T-helper 1 cell (primary cell): Measurements from ENCODE around the gene RAB11A.

Experiments used
- DNase-seq, 5 donors: peaks; one replicate each; pipeline ENCODE4 v3.0.0-alpha.2; 2012 to 2020

RAB11A gene

DNA sequence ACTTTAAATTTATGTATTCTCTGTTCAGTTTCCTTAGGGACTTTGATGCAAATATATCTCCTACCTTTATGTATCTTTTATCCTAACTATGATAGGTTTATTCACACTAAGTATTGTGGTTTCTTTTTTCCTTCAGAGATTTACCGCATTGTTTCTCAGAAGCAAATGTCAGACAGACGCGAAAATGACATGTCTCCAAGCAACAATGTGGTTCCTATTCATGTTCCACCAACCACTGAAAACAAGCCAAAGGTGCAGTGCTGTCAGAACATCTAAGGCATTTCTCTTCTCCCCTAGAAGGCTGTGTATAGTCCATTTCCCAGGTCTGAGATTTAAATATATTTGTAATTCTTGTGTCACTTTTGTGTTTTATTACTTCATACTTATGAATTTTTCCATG is 18.3 kb downstream of the RAB11A start:
- DNase-seq, result peak in 3 of 5 donors; percentile 21 to 85 (median 25)

DNA sequence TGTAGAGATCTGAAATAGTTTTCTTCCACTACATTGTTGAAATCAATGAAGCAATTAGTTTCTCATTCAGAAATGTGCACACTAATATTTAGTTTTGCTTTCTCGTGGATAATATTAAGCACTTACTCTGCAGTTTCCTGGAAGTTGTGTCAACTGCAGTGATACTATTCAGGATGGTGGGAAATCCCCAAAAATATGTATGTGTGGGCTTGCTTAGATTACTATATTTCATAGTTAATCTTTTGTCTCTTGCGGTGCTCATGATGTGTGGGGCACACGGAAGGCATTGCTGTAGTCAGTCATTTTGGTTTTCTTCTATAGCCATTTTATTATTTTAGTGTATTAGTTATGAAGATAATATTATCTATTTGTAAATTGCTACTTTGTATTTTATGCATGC is 19.7 kb downstream of the RAB11A start:
- peak in 1 of 5 donors; percentile 43 for DNase-seq

DNA sequence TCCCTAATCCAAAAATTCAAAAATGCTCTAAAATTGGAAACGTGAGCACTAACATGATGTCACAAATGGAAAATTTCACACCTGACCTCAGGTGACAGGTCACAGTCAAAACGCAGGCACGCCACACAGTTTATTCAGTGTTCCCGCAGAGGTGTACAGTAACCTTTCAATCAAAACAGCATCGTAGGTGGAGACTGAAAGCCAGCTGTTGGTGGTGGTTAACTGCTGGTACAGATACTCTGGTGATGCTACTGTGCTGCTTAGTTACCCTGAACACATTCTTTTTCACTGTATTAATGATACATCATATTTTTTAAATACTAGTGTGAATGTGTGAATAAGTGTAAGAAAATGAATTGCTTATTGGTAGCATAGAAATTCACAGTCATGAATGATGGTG is 23.8 kb downstream of the RAB11A start:
- no peak for DNase-seq

DNA sequence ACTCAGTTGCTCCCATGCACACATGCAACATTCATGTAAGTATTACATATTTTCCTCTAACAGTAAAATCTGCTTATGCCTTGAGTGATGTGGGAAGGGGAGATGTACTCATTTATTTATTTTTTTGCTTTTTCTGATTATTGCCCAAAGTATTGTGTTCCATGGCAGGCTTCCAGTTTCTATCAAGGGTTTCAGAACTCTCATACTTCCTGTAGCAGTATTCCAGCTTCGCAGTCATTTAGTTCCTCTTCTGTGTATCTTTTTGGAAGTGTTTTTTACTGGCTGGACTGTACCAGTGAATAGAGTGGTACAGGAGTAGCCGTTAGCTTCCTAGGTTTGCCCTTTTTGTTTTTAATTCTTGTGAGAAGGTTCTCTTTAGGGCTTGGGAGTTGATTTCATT is 26.9 kb downstream of the RAB11A start:
- no peak for DNase-seq

DNA sequence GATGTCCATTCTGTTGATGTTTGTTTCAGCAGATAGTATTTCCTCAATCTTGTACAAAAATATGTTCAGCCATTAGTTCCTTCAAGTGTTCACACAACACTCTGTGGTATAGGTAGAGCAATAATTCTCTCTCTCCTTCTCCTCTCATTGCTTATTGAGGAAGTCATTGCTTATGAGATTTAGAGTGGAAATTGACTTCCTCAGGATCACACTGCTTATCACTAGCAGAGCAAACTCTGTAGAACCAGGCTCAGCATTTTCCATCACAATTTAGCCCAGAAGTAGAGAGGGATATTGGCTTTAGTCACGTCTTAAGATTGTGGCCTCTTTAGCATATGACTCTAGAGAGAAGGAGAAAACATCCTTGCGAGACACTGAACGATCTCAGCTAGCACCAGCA is 31.2 kb downstream of the RAB11A start:
- no peak for DNase-seq

DNA sequence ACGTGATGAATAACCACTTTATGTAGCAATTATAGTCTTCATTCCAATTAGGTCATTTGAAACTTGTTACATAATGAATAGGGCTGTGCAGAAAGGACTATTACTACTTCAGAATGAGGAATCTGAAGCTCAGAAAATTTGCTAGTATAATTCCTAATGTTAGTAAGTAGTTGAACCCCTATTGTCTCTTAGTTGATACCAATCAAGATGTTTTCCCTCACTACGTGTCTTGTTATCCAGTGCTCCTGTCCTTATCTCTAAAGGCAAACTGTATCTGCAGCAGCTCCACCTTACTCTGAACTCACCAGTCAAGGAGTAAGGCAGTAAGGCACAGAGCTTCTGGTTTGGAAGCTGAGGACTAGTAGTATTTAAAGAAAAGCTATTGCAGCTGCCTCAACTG is 32.0 kb downstream of the RAB11A start:
- no peak for DNase-seq

DNA sequence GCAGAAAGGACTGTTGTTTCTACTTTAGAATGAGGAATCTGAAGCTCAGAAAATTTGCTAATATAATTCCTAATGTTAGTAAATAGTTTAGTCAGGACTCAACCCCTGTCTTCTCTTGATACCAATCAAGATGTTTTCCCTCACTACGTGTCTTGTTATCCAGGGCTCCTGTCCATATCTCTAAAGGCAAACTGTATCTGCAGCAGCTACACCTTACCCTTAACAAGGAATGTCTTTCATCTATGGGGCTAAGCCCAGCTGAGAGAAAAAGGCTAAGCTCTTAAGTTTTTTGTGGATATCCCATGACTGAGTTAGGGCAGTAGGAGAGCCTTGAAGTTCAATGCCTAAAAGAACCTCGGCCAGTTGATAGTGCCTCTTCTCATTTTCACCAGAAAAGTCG is 32.5 kb downstream of the RAB11A start:
- no peak for DNase-seq

DNA sequence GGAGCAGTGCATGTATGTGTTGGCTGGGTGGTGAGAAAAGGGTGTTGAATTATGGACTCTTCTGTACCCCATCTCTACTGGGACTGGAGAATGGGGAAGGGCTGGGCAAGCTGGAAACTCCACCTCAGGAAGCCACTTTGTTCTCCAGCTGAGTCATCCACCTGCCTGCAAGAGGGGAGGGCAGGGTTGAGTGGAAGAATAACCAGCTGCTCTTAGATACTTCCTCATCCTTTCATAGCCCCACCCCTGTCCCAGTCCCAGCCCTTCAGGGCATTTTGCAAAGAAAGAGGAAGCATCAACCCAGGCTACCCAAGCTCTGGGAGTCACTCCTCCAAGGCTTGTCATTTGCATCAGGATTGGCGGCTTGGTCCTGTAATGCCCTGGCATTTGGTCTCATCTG is 33.1 kb downstream of the RAB11A start:
- DNase-seq, result peak in 1 of 5 donors; percentile 15

DNA sequence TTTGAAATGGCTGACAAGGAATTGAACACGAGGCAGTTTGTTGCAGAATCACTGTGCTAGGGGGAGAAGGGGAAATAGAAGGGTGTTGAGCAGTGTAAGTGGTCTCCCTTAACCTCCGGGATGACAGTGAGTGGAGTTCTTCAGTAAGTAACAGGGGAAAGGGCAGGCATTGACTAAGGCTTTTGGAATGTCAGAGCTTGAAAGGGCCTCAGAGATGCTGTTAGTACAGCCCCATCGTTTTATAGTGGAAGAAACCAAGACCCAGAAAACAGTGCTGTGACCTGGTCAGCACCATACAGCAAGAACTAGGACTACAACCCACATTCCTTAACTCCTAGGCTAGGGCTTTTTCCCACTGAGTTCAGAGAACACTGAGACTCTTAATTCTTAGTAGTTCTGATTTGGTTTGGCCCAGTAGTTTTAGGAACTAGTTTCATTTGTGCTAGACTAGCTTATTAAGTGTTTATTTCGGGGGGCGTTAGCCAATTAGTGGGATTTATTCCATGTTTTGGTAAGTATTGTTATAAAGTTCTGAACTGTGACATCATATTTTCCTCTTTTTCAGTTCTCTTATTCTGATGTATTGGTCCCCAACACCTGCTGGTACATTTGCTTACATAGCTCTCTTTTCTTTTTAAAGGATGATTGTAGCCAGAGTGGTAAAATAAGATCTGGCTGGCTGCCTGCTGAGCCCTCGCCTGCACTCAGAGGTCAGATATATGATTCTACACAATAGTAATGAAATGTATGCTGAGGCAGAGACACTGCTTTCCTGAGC is 34.2 kb downstream of the RAB11A start:
- no peak for DNase-seq

DNA sequence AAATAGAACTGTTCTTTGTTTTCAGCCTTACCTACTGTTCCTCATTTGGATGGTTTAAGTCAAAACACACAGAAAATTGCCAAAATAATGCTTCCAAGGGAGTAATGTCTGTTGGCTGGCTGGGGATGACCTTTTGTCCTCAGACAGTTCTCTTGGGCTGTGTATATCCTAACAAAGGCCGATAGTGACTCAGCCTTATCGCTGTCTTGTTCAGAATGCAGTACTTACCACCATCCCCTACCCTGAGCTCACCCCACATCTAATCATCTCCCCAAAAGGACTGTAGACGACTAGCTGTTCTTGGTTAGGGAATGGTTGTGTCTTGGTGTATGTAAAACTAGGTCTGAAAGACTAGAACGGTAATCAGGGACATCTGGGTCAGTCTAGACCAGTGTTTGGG is 35.0 kb downstream of the RAB11A start:
- no peak for DNase-seq

DNA sequence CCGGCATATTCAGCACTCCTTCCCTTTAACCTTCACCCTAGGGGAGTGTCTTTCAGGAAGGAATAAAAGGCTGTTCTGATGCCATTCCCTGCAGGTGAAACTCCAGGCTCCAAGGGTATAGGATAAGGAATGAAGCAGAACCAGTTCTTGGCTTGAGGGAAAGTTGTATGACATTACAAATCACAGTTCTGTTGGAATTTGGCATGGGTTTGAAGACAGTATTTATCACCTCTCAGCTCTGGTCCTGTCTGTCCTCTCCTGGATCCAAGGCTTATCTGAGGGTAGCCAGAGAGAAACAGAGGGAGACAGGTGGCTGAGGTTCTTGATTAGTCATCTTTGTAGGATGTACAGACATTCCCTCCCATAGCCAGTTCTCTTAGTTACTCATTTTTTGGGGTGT is 37.1 kb downstream of the RAB11A start:
- DNase-seq, result no peak

DNA sequence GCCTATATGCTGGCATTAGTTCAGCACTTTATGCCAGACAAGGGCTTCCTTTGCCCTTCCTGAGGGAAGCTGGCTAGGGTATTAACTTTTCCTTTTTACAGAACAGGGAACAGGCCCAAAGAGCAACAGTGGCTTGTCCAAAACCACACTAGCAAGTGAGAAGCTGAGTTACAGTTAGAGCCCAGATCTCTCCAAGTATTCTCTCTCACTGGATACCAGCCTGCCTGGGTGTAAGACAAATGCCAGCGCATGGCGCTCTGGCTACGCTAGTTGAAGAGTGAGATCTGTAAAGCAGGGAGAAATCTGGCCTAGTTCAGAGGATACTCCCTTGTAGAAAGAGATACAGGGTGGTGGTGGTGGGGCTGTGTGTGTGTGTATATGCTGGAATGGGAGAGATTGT is 38.4 kb downstream of the RAB11A start:
- DNase-seq, result no peak

DNA sequence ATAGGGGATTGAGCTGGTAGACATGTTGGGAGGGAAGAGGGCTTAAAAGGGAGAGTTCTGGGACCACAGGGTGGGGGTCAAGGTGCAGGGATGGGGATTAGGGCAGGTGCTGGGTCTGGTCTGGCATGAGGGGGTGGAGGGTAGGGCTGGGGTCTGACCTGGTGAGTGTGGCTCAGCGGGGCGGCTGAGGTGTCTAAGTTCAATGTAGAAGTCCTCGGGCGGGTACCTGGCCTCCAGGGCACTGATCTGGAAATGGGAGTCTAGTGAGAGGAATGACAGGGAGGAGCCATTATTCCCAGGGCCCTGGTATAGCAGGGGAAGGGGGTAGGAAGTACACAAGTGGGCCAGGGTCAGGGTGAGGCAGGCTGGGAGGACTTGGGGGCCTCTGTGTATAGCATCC is 39.6 kb downstream of the RAB11A start:
- DNase-seq, result no peak

DNA sequence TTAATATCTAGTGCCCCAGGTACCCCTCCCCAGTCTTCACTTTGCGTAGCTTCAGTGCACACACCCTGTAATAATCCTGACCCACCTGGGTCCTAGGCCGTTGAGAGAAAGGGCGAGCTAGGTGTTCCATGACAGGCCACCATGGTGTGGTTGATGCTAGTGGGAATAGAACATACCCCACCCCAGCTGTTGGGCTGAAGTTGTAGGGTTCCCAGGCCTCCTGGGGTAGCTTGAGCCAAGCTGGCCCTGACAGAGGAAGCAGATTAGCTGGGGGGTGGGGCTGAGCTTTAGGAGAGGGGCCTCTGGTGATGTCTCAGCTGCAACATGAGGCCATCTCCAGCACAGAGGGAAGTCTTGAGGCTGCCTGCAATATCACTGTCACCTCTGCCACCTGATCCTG is 40.5 kb downstream of the RAB11A start:
- no peak for DNase-seq

DNA sequence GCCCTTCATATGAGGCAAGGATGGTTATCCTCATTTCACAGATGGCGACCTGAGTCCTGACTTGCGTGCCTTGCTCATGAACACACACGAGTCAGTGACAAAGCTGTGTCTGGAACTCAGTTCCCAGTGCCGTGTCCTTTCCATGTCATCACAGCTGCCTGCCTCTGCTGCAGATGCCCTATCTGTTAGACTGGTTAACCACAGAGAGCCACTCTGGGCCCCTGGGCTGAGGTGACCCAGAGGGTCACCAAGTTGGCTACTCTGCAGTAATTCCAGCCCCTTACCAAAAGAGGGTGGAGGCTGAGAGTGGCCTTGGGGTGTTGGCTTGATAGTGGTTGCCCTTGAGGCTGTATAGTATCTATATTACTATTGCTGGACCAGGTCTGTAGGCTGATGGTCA is 41.0 kb downstream of the RAB11A start:
- no peak for DNase-seq

DNA sequence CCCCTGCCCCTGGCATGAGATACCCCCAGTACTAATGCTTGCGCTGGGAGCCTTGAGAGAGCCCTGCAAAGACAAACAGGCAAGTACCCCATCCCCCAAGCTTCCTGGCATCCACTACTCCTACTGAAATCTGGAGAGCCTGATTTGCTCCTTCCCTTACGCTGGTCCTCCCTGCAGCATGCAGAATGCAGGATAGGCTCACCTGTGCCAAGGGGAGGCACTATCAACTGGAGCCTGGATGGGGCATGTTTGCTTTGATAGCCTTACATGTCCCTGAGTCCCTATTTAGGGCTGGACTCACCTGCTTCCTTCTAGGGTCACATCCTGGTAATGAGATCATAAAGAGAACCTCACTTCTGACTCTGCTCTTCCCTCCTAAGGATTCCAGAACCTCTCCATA is 42.9 kb downstream of the RAB11A start:
- DNase-seq, result no peak

DNA sequence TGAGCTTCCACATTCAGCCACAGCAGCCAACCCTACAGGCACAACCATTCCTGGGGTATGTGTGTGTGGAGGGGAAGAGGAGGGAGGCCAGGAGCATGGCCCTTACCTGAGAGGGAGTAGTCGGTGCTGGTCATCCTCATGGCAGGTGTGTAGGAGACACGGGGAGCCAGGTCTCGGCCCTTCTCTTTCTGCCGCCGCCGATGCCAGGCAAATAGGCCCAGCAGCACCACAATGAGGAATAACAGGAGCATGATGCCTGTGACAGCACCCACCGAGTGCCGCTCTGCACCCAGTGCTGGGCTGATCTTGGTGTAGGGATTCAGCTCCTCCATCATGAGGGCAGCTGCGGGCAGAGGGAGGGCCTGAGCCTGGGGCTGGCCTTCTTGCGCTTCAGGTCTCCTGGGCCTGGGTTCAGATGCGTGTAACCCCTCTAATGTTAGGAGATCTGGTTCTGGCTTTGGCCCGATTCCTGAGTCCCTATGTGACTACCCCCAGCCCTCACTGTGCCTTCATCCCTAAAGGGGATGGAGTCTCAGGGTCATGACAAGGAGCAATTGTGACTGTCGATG is 44.4 kb downstream of the RAB11A start:
- no peak for DNase-seq

DNA sequence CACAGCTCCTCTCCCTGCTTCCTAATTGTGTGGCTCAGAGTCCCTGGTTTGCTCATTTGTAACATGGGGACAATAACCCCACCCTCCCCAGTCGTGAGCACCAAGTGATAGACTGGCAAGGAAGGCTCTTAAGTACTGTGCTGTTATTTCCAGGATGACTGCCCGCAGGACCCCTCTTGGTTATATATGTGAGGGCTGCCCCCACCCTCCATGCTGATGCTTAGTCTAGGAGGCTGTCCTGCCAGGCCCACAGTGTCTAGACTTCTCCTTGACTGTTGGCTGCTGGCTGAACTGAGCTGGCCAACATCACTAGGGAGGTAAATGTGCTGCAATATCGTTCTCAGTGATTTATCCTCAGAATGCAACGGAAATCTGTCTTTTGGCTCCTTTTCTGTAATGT is 45.1 kb downstream of the RAB11A start:
- DNase-seq, result no peak

DNA sequence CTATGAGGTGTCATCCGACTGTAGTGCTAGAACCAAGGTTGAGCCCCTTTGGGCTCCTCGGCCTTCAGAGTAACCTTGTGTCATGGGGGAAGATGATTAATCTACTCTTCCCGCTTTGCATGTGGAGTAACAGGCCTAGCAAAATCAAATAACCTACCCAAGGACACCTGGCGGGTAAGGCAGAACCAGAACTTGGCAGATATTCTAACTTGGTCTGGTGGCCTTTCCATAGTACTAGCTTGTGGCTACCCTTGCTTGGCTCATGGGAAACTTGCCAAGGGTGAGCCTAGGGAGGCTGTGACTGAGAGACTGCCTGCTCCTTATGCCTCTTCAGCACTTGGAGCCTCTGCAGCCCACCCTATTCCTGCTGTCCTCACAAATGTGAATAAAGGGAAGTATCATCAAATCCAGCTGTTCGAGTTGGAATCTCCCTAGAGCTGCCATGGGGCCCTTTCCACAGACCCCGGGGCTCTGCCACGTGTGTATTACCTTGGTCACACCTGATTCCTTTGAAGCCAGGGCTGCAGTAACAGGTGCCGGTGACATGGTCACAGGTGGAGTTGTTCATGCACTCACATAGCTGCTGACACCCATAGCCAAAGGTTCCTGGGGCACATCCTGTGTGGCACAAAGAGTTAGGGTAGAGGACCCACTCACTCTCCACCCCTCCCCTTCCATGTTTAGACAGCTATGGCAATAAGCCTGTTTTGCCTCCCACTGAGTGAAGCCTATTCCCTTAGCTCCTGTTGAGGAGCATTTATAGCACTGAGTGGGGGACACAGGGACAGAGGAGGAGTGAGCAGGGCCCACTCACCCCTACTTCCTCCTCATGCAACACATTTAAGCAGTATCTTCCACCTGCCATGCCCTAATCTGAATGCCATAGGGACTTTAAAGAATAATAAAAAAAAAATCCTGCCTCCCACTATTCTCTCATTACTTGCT is 46.0 kb downstream of the RAB11A start:
- DNase-seq, result no peak

DNA sequence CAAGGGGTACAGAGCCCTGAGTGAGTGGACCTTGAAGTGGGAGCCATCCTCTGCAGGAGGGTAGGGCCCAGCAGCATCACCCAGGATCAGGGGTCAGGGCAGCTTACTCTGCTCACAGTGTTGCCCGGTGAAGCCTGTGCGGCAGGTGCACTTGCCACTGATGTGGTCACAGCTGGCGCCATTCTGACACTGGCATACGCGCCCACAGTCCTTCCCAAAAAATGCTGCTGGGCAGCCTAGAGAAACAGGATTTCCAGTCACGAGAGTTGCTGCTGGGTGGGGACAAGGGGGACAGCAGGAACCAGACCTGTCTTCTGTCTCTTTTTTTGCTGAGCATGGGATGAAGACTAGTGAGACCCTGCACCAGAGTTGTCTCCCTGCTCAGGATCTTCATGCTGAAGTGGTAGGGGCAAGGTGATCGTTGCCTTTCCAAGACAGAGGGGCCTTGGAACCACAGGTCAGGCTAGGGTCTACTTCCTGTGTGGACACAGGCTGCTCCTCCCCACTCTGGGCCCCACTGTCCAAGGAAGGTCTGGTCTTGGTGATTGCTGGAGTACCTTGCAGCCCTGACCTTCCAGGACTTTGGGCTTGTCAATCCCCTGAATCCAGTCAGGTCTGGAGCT is 46.9 kb downstream of the RAB11A start:
- DNase-seq, result no peak

DNA sequence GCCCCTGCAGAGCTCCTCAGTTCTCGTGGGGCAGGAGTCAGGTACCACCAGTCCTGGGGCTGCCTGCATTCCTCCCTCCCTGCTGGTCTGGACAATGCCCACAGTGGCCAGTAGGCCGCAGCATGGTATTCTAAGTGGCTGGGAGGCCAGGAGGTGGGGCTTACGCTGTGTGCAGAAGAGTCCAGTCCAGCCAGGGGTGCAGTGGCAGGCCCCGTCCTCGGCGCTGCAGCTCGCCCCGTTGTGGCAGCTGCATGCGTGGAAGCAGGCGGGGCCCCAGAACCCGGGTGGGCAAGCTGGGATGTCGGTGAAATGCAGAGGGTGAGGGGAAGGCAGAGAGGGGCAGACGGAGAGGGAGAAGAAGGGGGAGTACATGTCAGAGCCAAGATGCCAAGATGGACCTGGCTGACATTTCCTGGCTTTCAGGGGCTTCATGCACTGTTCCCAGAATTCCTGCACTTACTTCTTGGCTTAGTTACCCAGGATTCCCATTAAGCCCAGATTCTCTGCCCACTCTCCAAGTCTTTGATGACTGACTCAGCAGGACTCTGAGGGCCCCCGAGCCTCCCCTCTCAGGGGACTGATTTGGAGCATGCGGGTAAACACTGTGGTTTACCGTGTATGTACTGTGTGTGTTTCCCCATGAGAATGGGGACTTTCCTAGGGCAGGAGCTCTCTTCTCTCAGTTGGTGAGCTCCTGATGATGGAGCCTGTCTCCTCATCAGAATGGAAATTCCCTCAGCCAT is 47.5 kb downstream of the RAB11A start:
- DNase-seq, result peak in 1 of 5 donors; percentile 56

DNA sequence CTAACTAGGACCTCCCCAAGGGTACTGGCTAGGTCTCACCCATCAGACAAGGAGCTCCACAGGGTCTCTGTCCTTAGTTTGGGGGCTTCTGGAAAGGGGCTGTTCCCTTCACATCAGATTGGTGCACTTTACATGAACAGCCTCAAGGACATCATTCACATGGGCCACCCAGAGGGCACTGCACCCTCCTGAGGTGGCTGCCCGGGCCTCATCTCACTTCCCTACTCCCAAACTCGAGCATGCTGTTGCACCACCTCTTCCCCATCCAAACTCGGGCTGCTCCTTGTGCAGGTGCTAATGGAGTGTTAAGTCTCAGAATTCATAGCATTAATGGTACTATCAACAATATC is 48.1 kb downstream of the RAB11A start:
- no peak for DNase-seq

DNA sequence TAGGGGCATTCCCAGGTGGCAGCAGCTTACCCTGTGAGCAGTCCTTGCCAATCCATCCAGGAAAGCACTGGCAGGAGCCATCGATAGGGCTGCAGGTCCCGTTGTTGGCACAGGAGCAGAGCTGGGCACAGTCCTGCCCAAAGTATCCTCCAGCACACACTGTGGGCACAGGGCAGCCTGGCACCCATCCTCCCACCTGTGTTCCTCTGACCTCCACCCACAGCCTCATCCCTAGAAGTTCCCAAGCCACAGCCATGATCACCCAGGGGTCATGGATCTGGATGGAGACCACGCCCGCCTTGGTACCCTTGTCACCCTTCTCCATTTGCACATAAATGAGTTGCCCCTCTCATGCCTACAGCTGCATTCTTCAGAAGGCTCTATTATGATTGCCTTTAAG is 48.6 kb downstream of the RAB11A start:
- DNase-seq, result no peak
